Inflammatory macrophage treated with lipopolysaccharide for 4 hours (primary cell): Measurements from ENCODE around the gene DNM3.
"Not testable (repeated sequence)": the region's sequence is repeated elsewhere in the genome, so short reads cannot be mapped to it uniquely, and the experiment has no call there.

ENCODE experiments used
- DNase-seq: peaks from one replicate; pipeline ENCODE4 v3.0.0-alpha.2; 2020

DNM3 gene

GRCh38 chr1:171841050-171841910 is at the start of gene DNM3:
Gene DNM3 (plus strand): TSS chr1:171841498. CDS start chr1:171841657, 159 bp downstream.
- peak; percentile 80 for DNase-seq

GRCh38 chr1:171792656-171793369 is 48.5 kb upstream of the DNM3 start:
- DNase-seq, result no peak

GRCh38 chr1:171793636-171794035 is 47.7 kb upstream of the DNM3 start:
- DNase-seq, result no peak

- DNase-seq, result peak; percentile 60
These were observed 47.2 kb upstream of the DNM3 start for GRCh38 chr1:171794085-171794484.

- DNase-seq, result no peak
These were observed 44.7 kb upstream of the DNM3 start for GRCh38 chr1:171796592-171796991.

GRCh38 chr1:171798311-171798710 is 43.0 kb upstream of the DNM3 start:
- no peak for DNase-seq

GRCh38 chr1:171798765-171799164 is 42.5 kb upstream of the DNM3 start:
- no peak for DNase-seq

GRCh38 chr1:171799166-171799565 is 42.1 kb upstream of the DNM3 start:
- DNase-seq, result no peak

- DNase-seq, result not testable (repeated sequence)
These were observed 41.6 kb upstream of the DNM3 start for GRCh38 chr1:171799698-171800097.

- no peak for DNase-seq
These were observed 41.0 kb upstream of the DNM3 start for GRCh38 chr1:171800342-171800741.

GRCh38 chr1:171800851-171801250 is 40.4 kb upstream of the DNM3 start:
- DNase-seq, result no peak

GRCh38 chr1:171801487-171801891 is 39.8 kb upstream of the DNM3 start:
- DNase-seq, result peak; percentile 27

GRCh38 chr1:171802207-171802606 is 39.1 kb upstream of the DNM3 start:
- DNase-seq, result no peak

- no peak for DNase-seq
These were observed 38.3 kb upstream of the DNM3 start for GRCh38 chr1:171803045-171803444.

GRCh38 chr1:171803461-171804022 is 37.8 kb upstream of the DNM3 start:
- DNase-seq, result no peak

- DNase-seq, result peak; percentile 56
These were observed 35.7 kb upstream of the DNM3 start for GRCh38 chr1:171805395-171806115.

GRCh38 chr1:171807556-171807955 is 33.7 kb upstream of the DNM3 start:
- no peak for DNase-seq

GRCh38 chr1:171809834-171810233 is 31.5 kb upstream of the DNM3 start:
- no peak for DNase-seq

GRCh38 chr1:171811672-171812071 is 29.6 kb upstream of the DNM3 start:
- no peak for DNase-seq

- DNase-seq, result no peak
These were observed 26.6 kb upstream of the DNM3 start for GRCh38 chr1:171814692-171815091.

GRCh38 chr1:171816300-171816901 is 24.9 kb upstream of the DNM3 start:
- DNase-seq, result no peak

- DNase-seq, result peak; percentile 84
These were observed 23.6 kb upstream of the DNM3 start for GRCh38 chr1:171817511-171818265.
